Measurements from ENCODE around the gene STXBP5L.
"Not testable (repeated sequence)": the region's sequence is repeated elsewhere in the genome, so short reads cannot be mapped to it uniquely, and the experiment has no call there.

The STXBP5L gene

GRCh38 chr3:121232309-121233225 is 324.6 kb downstream of the STXBP5L start:
- DNase-seq = peak; percentile 5

GRCh38 chr3:121243208-121243607 is 335.2 kb downstream of the STXBP5L start:
- no peak for DNase-seq

GRCh38 chr3:121252676-121253075 is 344.7 kb downstream of the STXBP5L start:
- DNase-seq = no peak

GRCh38 chr3:121269389-121269788 is 361.4 kb downstream of the STXBP5L start:
- no peak for DNase-seq

GRCh38 chr3:121274411-121274810 is 366.4 kb downstream of the STXBP5L start:
- DNase-seq = no peak

- no peak for DNase-seq
Measured at GRCh38 chr3:121295452-121295851, 387.4 kb downstream of the STXBP5L start.

- DNase-seq = no peak
Measured at GRCh38 chr3:121295979-121296378, 388.0 kb downstream of the STXBP5L start.

GRCh38 chr3:121324320-121324719 is 416.3 kb downstream of the STXBP5L start:
- DNase-seq = no peak

- no peak for DNase-seq
Measured at GRCh38 chr3:121330118-121330517, 422.1 kb downstream of the STXBP5L start.

GRCh38 chr3:121330634-121331033 is 422.6 kb downstream of the STXBP5L start:
- DNase-seq = no peak

- DNase-seq = not testable (repeated sequence)
Measured at GRCh38 chr3:121355960-121356359, 448.0 kb downstream of the STXBP5L start.

GRCh38 chr3:121362035-121362734 is 454.2 kb downstream of the STXBP5L start:
- DNase-seq = no peak

- not testable (repeated sequence) for DNase-seq
Measured at GRCh38 chr3:121388308-121388707, 480.3 kb downstream of the STXBP5L start.

- not testable (repeated sequence) for DNase-seq
Measured at GRCh38 chr3:121395967-121396366, 488.0 kb downstream of the STXBP5L start.

- not testable (repeated sequence) for DNase-seq
Measured at GRCh38 chr3:121398051-121398450, 490.0 kb downstream of the STXBP5L start.

- no peak for DNase-seq
Measured at GRCh38 chr3:121399820-121400219, 491.8 kb downstream of the STXBP5L start.

- no peak for DNase-seq
Measured at GRCh38 chr3:121405631-121406030, 497.6 kb downstream of the STXBP5L start.

- DNase-seq = no peak
Measured at GRCh38 chr3:121411523-121411922, 503.5 kb downstream of the STXBP5L start.

- DNase-seq = no peak
Measured at GRCh38 chr3:121414924-121415323, 506.9 kb downstream of the STXBP5L start.

GRCh38 chr3:121418182-121418581 is 510.2 kb downstream of the STXBP5L start:
- DNase-seq = no peak

GRCh38 chr3:121424549-121424948 is 516.5 kb downstream of the STXBP5L start:
- DNase-seq = no peak

GRCh38 chr3:121430664-121431215 is 522.7 kb downstream of the STXBP5L start:
- no peak for DNase-seq

- DNase-seq = peak; percentile 26
Measured at GRCh38 chr3:121431726-121432517, 523.9 kb downstream of the STXBP5L start.

Measured in DMS153 (cell line).